HEK293 (cell line): ENCODE data around the gene CCSER1.

Experiments used
- CTCF ChIA-PET: fragments of 350-600 bp; formaldehyde crosslinking; extraction: SDS; loops from one replicate; lab custom pipeline; 2021; ENCODE audit warnings: antibody characterized with exemption; lab: Yijun Ruan, JAX
- POLR2A ChIA-PET: fragments of 300-600 bp; formaldehyde crosslinking; extraction: SDS; loops from one replicate; lab custom pipeline; 2020; ENCODE audit warnings: antibody characterized with exemption, inconsistent platforms; lab: Yijun Ruan, JAX
- H3K27ac ChIP-seq: fragments of 200-500 bp; sonication (Bioruptor generic); 2 replicates; pipeline ENCODE4 v1.5.1; 2014; ENCODE audit warnings: low read depth, low read length, control low read depth, inconsistent platforms; ENCODE audit errors: extremely low read depth
- H3K36me3 ChIP-seq, 2 experiments: fragments of 200-500 bp in 1 of 2; sonication (Bioruptor generic) in 1 of 2; 1 replicate in 1 of 2; 2 replicates in 1 of 2; pipeline ENCODE4 v1.5.1; 2014 to 2017; ENCODE audit warnings: inconsistent platforms in 2 of 2, low read length in 2 of 2; ENCODE audit not compliant: control insufficient read depth in 2 of 2, insufficient read depth in 1 of 2
- H3K4me1 ChIP-seq: fragments of 200-500 bp; sonication (Bioruptor generic); 2 replicates; pipeline ENCODE4 v1.5.1; 2014; ENCODE audit warnings: mild to moderate bottlenecking, low read length, inconsistent platforms; ENCODE audit not compliant: control insufficient read depth, insufficient read depth
- H3K4me3 ChIP-seq: 2 replicates; pipeline ENCODE4 v1.5.1; 2011; ENCODE audit warnings: low read depth, mild to moderate bottlenecking, control low read depth, low read length, moderate library complexity
- H3K9me3 ChIP-seq: fragments of 200-500 bp; sonication (Bioruptor generic); 2 replicates; pipeline ENCODE4 v1.5.1; 2014; ENCODE audit warnings: low read depth, low read length, inconsistent platforms; ENCODE audit not compliant: control insufficient read depth, insufficient read depth
- CTCF ChIP-seq: fragments of 450-650 bp; formaldehyde crosslinking; IDR thresholded peaks from 2 replicates; pipeline ENCODE4 v1.5.1; 2016; ENCODE audit warnings: missing biosample characterization, missing genetic modification characterization
- OSR2 ChIP-seq: fragments of 450-650 bp; formaldehyde crosslinking; IDR thresholded peaks from 2 replicates; pipeline ENCODE4 v1.5.1; 2016; ENCODE audit warnings: missing biosample characterization, missing genetic modification characterization
- PRDM4 ChIP-seq: fragments of 450-650 bp; formaldehyde crosslinking; IDR thresholded peaks from 2 replicates; pipeline ENCODE4 v1.5.1; 2017; ENCODE audit warnings: missing biosample characterization, missing genetic modification characterization
- RBAK ChIP-seq: fragments of 450-650 bp; formaldehyde crosslinking; IDR thresholded peaks from 2 replicates; pipeline ENCODE4 v1.5.1; 2016; ENCODE audit warnings: missing biosample characterization, missing genetic modification characterization
- SALL2 ChIP-seq: fragments of 450-650 bp; formaldehyde crosslinking; IDR thresholded peaks from 2 replicates; pipeline ENCODE4 v1.5.0; 2017; ENCODE audit warnings: missing biosample characterization, mild to moderate bottlenecking, missing genetic modification characterization, borderline replicate concordance
- SCRT1 ChIP-seq: fragments of 450-650 bp; formaldehyde crosslinking; IDR thresholded peaks from 2 replicates; pipeline ENCODE4 v1.5.1; 2016; ENCODE audit warnings: missing biosample characterization, missing genetic modification characterization, borderline replicate concordance
- ZBTB1 ChIP-seq: fragments of 450-650 bp; formaldehyde crosslinking; IDR thresholded peaks from 2 replicates; pipeline ENCODE4 v1.5.1; 2016; ENCODE audit warnings: missing biosample characterization, missing genetic modification characterization
- ZBTB48 ChIP-seq: fragments of 450-650 bp; formaldehyde crosslinking; IDR thresholded peaks from 2 replicates; pipeline ENCODE4 v1.5.1; 2016; ENCODE audit warnings: missing biosample characterization, missing genetic modification characterization
- ZNF132 ChIP-seq: fragments of 450-650 bp; formaldehyde crosslinking; IDR thresholded peaks from 2 replicates; pipeline ENCODE4 v1.5.1; 2017; ENCODE audit warnings: missing biosample characterization, missing genetic modification characterization, borderline replicate concordance
- ZNF169 ChIP-seq: fragments of 450-650 bp; formaldehyde crosslinking; IDR thresholded peaks from 2 replicates; pipeline ENCODE4 v1.5.1; 2016; ENCODE audit warnings: missing biosample characterization, missing genetic modification characterization
- ZNF221 ChIP-seq: fragments of 450-650 bp; formaldehyde crosslinking; IDR thresholded peaks from 2 replicates; pipeline ENCODE4 v1.5.1; 2017; ENCODE audit warnings: missing biosample characterization, missing genetic modification characterization, borderline replicate concordance
- ZNF324 ChIP-seq: fragments of 450-650 bp; formaldehyde crosslinking; IDR thresholded peaks from 2 replicates; pipeline ENCODE4 v1.5.1; 2016; ENCODE audit warnings: missing biosample characterization, missing genetic modification characterization
- ZNF626 ChIP-seq: fragments of 450-650 bp; sonication (Bioruptor Pico); formaldehyde crosslinking; IDR thresholded peaks from 2 replicates; pipeline ENCODE4 v1.5.1; 2018; ENCODE audit warnings: missing biosample characterization, missing genetic modification characterization, inconsistent platforms
- ZNF629 ChIP-seq: fragments of 450-650 bp; formaldehyde crosslinking; IDR thresholded peaks from 2 replicates; pipeline ENCODE4 v1.5.1; 2017; ENCODE audit warnings: missing biosample characterization, missing genetic modification characterization
- ZNF658 ChIP-seq: fragments of 450-650 bp; formaldehyde crosslinking; IDR thresholded peaks from 2 replicates; pipeline ENCODE4; 2016; ENCODE audit warnings: missing biosample characterization, missing genetic modification characterization
- ZNF664 ChIP-seq: fragments of 450-650 bp; formaldehyde crosslinking; IDR thresholded peaks from 2 replicates; pipeline ENCODE4 v1.5.1; 2016; ENCODE audit warnings: missing biosample characterization, missing genetic modification characterization
- ZNF792 ChIP-seq: fragments of 450-650 bp; formaldehyde crosslinking; IDR thresholded peaks from 2 replicates; pipeline ENCODE4 v1.5.1; 2016; ENCODE audit warnings: missing biosample characterization, missing genetic modification characterization
- ZNF837 ChIP-seq: fragments of 450-650 bp; formaldehyde crosslinking; IDR thresholded peaks from 2 replicates; pipeline ENCODE4 v1.5.1; 2016; ENCODE audit warnings: missing biosample characterization, missing genetic modification characterization

CCSER1 gene

GRCh38 chr4:90105274-90105673 lies 21.9 kb upstream of the CCSER1 start:
- Histone ChIP-seq H3K4me1 (no peaks in the 10 kb centered on the region), H3K9me3 (no peaks in the 10 kb centered on the region), H3K36me3 (no peaks in the 10 kb centered on the region), H3K4me3 (no peak overlapping the region), H3K27ac (no peak overlapping the region)
- TF ChIP-seq SCRT1 (tag by site-specific recombination) (no peak), SALL2 (tag by site-specific recombination) (no peak), ZNF169 (no peak), ZNF132 (tag by site-specific recombination) (no peak), ZBTB1 (tag by site-specific recombination) (no peak), OSR2 (tag by site-specific recombination) (no peak)
- CTCF ChIA-PET: no interaction called here
- POLR2A ChIA-PET: no interaction called here

- no peaks in the 10 kb centered on the region for H3K4me1 ChIP-seq
- ChIA-PET CTCF (no interaction called here), POLR2A (no interaction called here)
- no peak overlapping the region for H3K4me3 ChIP-seq
- H3K9me3 ChIP-seq: no peaks in the 10 kb centered on the region
- no peak for TF ChIP-seq CTCF (tag by site-specific recombination)
- TF ChIP-seq ZBTB48 (tag by site-specific recombination): no peak
- TF ChIP-seq ZNF221: no peak
- TF ChIP-seq ZNF792 (tag by site-specific recombination): no peak
- TF ChIP-seq ZNF658: no peak
- no peaks in the 10 kb centered on the region for H3K36me3 ChIP-seq
- H3K27ac ChIP-seq: no peak overlapping the region
Observed at GRCh38 chr4:90112715-90113114, 14.5 kb upstream of the CCSER1 start.

- H3K36me3 ChIP-seq: no peaks in the 10 kb centered on the region
- ChIA-PET POLR2A (no interaction called here), CTCF (interaction anchor here (0.6 kb wide), 2 partner anchors 319 to 539 kb away, joined by 3 read pairs; no protein-coding TSS in a partner anchor)
- no peaks in the 10 kb centered on the region for H3K9me3 ChIP-seq
- no peaks in the 10 kb centered on the region for H3K4me1 ChIP-seq
- no peak overlapping the region for H3K27ac ChIP-seq
- H3K4me3 ChIP-seq: no peak overlapping the region
- TF ChIP-seq ZNF837: no peak
- TF ChIP-seq RBAK (tag by site-specific recombination): no peak
Observed at GRCh38 chr4:90113881-90114457, 13.2 kb upstream of the CCSER1 start.

- no peak overlapping the region for H3K4me3 ChIP-seq
- TF ChIP-seq ZNF626 (tag by site-specific recombination) (no peak), ZNF629 (no peak), ZNF324 (tag by site-specific recombination) (no peak), ZNF664 (tag by site-specific recombination) (no peak), PRDM4 (tag by site-specific recombination) (no peak)
- no peaks in the 10 kb centered on the region for H3K9me3 ChIP-seq
- H3K36me3 ChIP-seq: no peaks in the 10 kb centered on the region
- no peaks in the 10 kb centered on the region for H3K4me1 ChIP-seq
- POLR2A ChIA-PET: no interaction called here
- CTCF ChIA-PET: interaction anchor here (0.6 kb wide), 1 partner anchor 216 kb away, joined by 3 read pairs; no protein-coding TSS in a partner anchor
- H3K27ac ChIP-seq: no peak overlapping the region
Observed at GRCh38 chr4:90118527-90119195, 8.5 kb upstream of the CCSER1 start.
